ENCODE data around the gene TMEM132C.

- TF ChIP-seq CTCF (IDR thresholded peaks at IDR 0.05) (no peak), POLR2AphosphoS5 (IDR thresholded peaks at IDR 0.05) (no peak), POLR2A (IDR thresholded peaks at IDR 0.05) (no peak)
Measured at GRCh38 chr12:128698301-128698972, 431.5 kb downstream of the TMEM132C start.
